Smooth muscle cell (in vitro differentiated cells): ENCODE measurements around the gene MCOLN3. TPM values are rescaled to one million over a fixed set of nuclear protein-coding genes. Genes with fewer than 3 reads are reported as not detected.

Source experiments
- DNase-seq: peaks from one replicate; lab custom pipeline; 2025; ENCODE audit not compliant: unreplicated experiment; lab: John Stamatoyannopoulos, UW
- H2AFZ ChIP-seq: fragments of 200-600 bp; sonication (generic); 2 replicates; pipeline ENCODE4 v1.6.0; 2016; ENCODE audit warnings: antibody characterized with exemption, low read depth, mild to moderate bottlenecking
- H3F3A ChIP-seq: fragments of 200-600 bp; sonication (generic); 2 replicates; pipeline ENCODE4 v1.6.0; 2017; ENCODE audit warnings: antibody characterized with exemption, low read depth
- H3K27ac ChIP-seq: fragments of 200-600 bp; sonication (generic); 2 replicates; pipeline ENCODE4 v1.5.1; 2016; ENCODE audit warnings: low read depth, mild to moderate bottlenecking
- H3K27me3 ChIP-seq: fragments of 200-600 bp; sonication (generic); 2 replicates; pipeline ENCODE4 v1.6.1; 2016; ENCODE audit warnings: low read depth, mild to moderate bottlenecking
- H3K36me3 ChIP-seq: fragments of 200-600 bp; sonication (generic); 2 replicates; pipeline ENCODE4 v1.5.1; 2016; ENCODE audit warnings: low read depth
- H3K4me1 ChIP-seq: fragments of 200-600 bp; sonication (generic); 2 replicates; pipeline ENCODE4 v1.5.1; 2016; ENCODE audit warnings: low read depth
- H3K4me2 ChIP-seq: fragments of 200-600 bp; sonication (generic); 2 replicates; pipeline ENCODE4 v1.6.0; 2016; ENCODE audit warnings: mild to moderate bottlenecking
- H3K4me3 ChIP-seq: fragments of 200-600 bp; sonication (generic); 2 replicates; pipeline ENCODE4 v1.5.1; 2016; ENCODE audit warnings: mild to moderate bottlenecking
- H3K79me2 ChIP-seq: fragments of 200-600 bp; sonication (generic); 2 replicates; pipeline ENCODE4 v1.6.0; 2016; ENCODE audit warnings: low read depth, mild to moderate bottlenecking
- H3K9ac ChIP-seq: fragments of 200-600 bp; sonication (generic); 2 replicates; pipeline ENCODE4 v1.6.0; 2016; ENCODE audit warnings: low read depth
- H3K9me3 ChIP-seq: fragments of 200-600 bp; sonication (generic); replicated peaks from 2 replicates; pipeline ENCODE4 v1.5.1; 2016; ENCODE audit warnings: low read depth
- H4K20me1 ChIP-seq: fragments of 200-600 bp; sonication (generic); 2 replicates; pipeline ENCODE4 v1.6.0; 2016; ENCODE audit warnings: low read depth
- CTCF ChIP-seq: fragments of 200-600 bp; sonication (generic); IDR thresholded peaks from 2 replicates; pipeline ENCODE4 v1.5.1; 2017; ENCODE audit warnings: borderline replicate concordance, mild to moderate bottlenecking, antibody characterized with exemption; ENCODE audit not compliant: insufficient read depth, poor library complexity, severe bottlenecking
- whole genome bisulfite sequencing: methylation state at CpG from one replicate; pipeline ENCODE4 v1.1.7; 2016; ENCODE audit warnings: low lambda C conversion rate; 5-methylcytosine and 5-hydroxymethylcytosine counted together
- polyA plus RNA-seq: library from polyadenylated mRNA; unstranded; fragments of >200 nt; fragmentation: Nextera tagmentation; extraction: Ambion mirVana; gene quantifications from 2 replicates; pipeline ENCODE4 v1.2.1, GENCODE V29; 2016
- total RNA-seq: library from RNA; depleted of rRNA; stranded (reverse); fragments of >200 nt; gene quantifications from 2 replicates; pipeline ENCODE4 v1.2.3, GENCODE V29; 2014

The MCOLN3 gene
- total and polyA plus RNA-seq, 2 experiments from 2014 or later = 0.50 to 1.7 TPM

- 91% methylated on average over 2 of the region's 2 CpGs for WGBS
- H3K36me3 ChIP-seq = no peaks in the 10 kb centered on the region
- no peaks in the 10 kb centered on the region for H3K79me2 ChIP-seq
- no peak for DNase-seq
- H2AFZ ChIP-seq = no peak overlapping the region
- H3F3A ChIP-seq = no peaks in the 10 kb centered on the region
- H3K27me3 ChIP-seq = no peaks in the 10 kb centered on the region
- H3K4me2 ChIP-seq = no peak overlapping the region
- no peak overlapping the region for H3K4me3 ChIP-seq
- H3K27ac ChIP-seq = no peak overlapping the region
- no peak for TF ChIP-seq CTCF
- no peak overlapping the region for H3K9ac ChIP-seq
- H4K20me1 ChIP-seq = no peaks in the 10 kb centered on the region
- H3K9me3 ChIP-seq = no peaks in the 10 kb centered on the region
- H3K4me1 ChIP-seq = no peaks in the 10 kb centered on the region
Measured at GRCh38 chr1:85068846-85069245, 20.5 kb upstream of the MCOLN3 start.

GRCh38 chr1:85065550-85065949 lies 17.2 kb upstream of the MCOLN3 start:
- Histone ChIP-seq H3K36me3 (no peaks in the 10 kb centered on the region), H3K79me2 (no peaks in the 10 kb centered on the region), H3K4me2 (no peak overlapping the region), H4K20me1 (no peaks in the 10 kb centered on the region), H3F3A (no peaks in the 10 kb centered on the region), H2AFZ (no peak overlapping the region), H3K9ac (no peak overlapping the region), H3K4me3 (no peak overlapping the region), H3K27ac (no peak overlapping the region), H3K27me3 (no peaks in the 10 kb centered on the region), H3K4me1 (no peaks in the 10 kb centered on the region), H3K9me3 (no peaks in the 10 kb centered on the region)
- 81% methylated on average over 1 of the region's 1 CpG for WGBS
- no peak for TF ChIP-seq CTCF
- no peak for DNase-seq

- peak overlapping the region; percentile 86 for H3K9ac ChIP-seq
- no peaks in the 10 kb centered on the region for H3F3A ChIP-seq
- no peak for TF ChIP-seq CTCF
- H3K4me1 ChIP-seq = no peaks in the 10 kb centered on the region
- no peaks in the 10 kb centered on the region for H4K20me1 ChIP-seq
- H3K36me3 ChIP-seq = no peaks in the 10 kb centered on the region
- peak overlapping the region; percentile 51 for H3K4me3 ChIP-seq
- peak overlapping the region; percentile 82 for H3K4me2 ChIP-seq
- peak overlapping the region; percentile 65 for H2AFZ ChIP-seq
- peak overlapping the region; percentile 86 for H3K27ac ChIP-seq
- no peaks in the 10 kb centered on the region for H3K27me3 ChIP-seq
- 38% methylated on average over 7 of the region's 7 CpGs for WGBS
- H3K79me2 ChIP-seq = no peaks in the 10 kb centered on the region
- no peaks in the 10 kb centered on the region for H3K9me3 ChIP-seq
- DNase-seq = no peak
Measured at GRCh38 chr1:85062425-85063026, 14.2 kb upstream of the MCOLN3 start.
